HCT116 (cell line): ENCODE measurements around the gene SMIM3. TPM values are rescaled to one million over a fixed set of nuclear protein-coding genes. Genes with fewer than 3 reads are reported as not detected.
A peak's percentile ranks its signal among the peaks of the same experiment; 100 is the strongest.

Experiments used
- ATAC-seq: fragments of 200-7000 bp; cut with Tn5 transposase; 2 replicates; pipeline ENCODE4 v1.9.1; 2020; ENCODE audit warnings: mild to moderate bottlenecking, moderate library complexity
- BruUV-seq: library from RNA; stranded (reverse); fragments of 400-500 nt; replicated peaks from 2 replicates; lab custom pipeline; 2021; lab: Mats Ljungman, UMichigan
- CTCF ChIA-PET: fragments of 300-600 bp; sonication (Branson Sonifier 250); formaldehyde crosslinking; loops from one replicate; lab custom pipeline; 2021; ENCODE audit warnings: antibody characterized with exemption; lab: Charles Lee
- POLR2A ChIA-PET: fragments of 300-600, 350-600 bp; sonication (Branson Sonifier 250); formaldehyde crosslinking; loops from one replicate; lab custom pipeline; 2021; ENCODE audit warnings: antibody characterized with exemption; lab: Charles Lee
- RAD21 ChIA-PET, 2 experiments: fragments of 300-600 bp; sonication (Branson Sonifier 250); formaldehyde crosslinking; loops; one replicate each; lab custom pipeline; 2023; ENCODE audit warnings: low total read pairs in 2 of 2; ENCODE audit not compliant: uncharacterized antibody in 2 of 2, unreplicated experiment in 2 of 2, low non-redundant PET in 1 of 2; lab: Charles Lee
- DNase-seq: peaks from one replicate; pipeline ENCODE4 v3.0.0-alpha.2; 2010; ENCODE audit warnings: low read depth, low spot score
- H2AFZ ChIP-seq: fragments of 200-600 bp; shearing (Covaris generic), sonication (generic); 2 replicates; pipeline ENCODE4 v1.6.1; 2017; ENCODE audit warnings: low read depth, mixed run types, mixed read lengths, antibody characterized with exemption, low read length; ENCODE audit not compliant: poor library complexity, severe bottlenecking
- H3K27ac ChIP-seq: 2 replicates; pipeline ENCODE4 v1.5.1; 2012; ENCODE audit warnings: low read depth, low read length
- H3K27me3 ChIP-seq: fragments of 200-600 bp; sonication (generic); 2 replicates; pipeline ENCODE4 v1.6.1; 2016; ENCODE audit warnings: mixed run types, low read length, mixed read lengths; ENCODE audit not compliant: insufficient read depth
- H3K36me3 ChIP-seq, 2 experiments: fragments of 200-500 bp in 1 of 2; fragments of 200-600 bp in 1 of 2; sonication (Bioruptor generic) in 1 of 2; sonication (generic) in 1 of 2; 2 replicates each; pipeline versions ENCODE4 v1.5.1 to v1.6.1; 2014 to 2016; ENCODE audit warnings: low read length in 2 of 2, inconsistent platforms in 1 of 2, mixed read lengths in 1 of 2, mixed run types in 1 of 2; ENCODE audit not compliant: insufficient read depth in 2 of 2, control insufficient read depth in 1 of 2
- H3K4me1 ChIP-seq, 2 experiments: fragments of 200-600 bp in 1 of 2; sonication (generic) in 1 of 2; 2 replicates each; pipeline versions ENCODE4 v1.5.1 to v1.6.1; 2012 to 2017; ENCODE audit warnings: low read length in 2 of 2, inconsistent platforms in 1 of 2, mild to moderate bottlenecking in 1 of 2, mixed read lengths in 1 of 2, mixed run types in 1 of 2, moderate library complexity in 1 of 2; ENCODE audit not compliant: insufficient read depth in 2 of 2, control insufficient read depth in 1 of 2
- H3K4me2 ChIP-seq: fragments of 200-600 bp; sonication (generic); 2 replicates; pipeline ENCODE4 v1.6.1; 2017; ENCODE audit warnings: mixed run types, low read length, mixed read lengths
- H3K4me3 ChIP-seq, 2 experiments: fragments of 200-600 bp in 1 of 2; sonication (generic) in 1 of 2; replicated peaks in 1 of 2; 2 replicates each; pipeline ENCODE4 v1.5.1; 2011 to 2016; ENCODE audit warnings: low read length in 2 of 2, control low read depth in 1 of 2, low read depth in 1 of 2, mild to moderate bottlenecking in 1 of 2, mixed read lengths in 1 of 2, mixed run types in 1 of 2
- H3K79me2 ChIP-seq: fragments of 200-600 bp; sonication (generic); 2 replicates; pipeline ENCODE4 v1.6.1; 2017; ENCODE audit warnings: mild to moderate bottlenecking, mixed run types, low read length, moderate library complexity, mixed read lengths; ENCODE audit not compliant: insufficient read depth
- H3K9ac ChIP-seq: fragments of 200-600 bp; sonication (generic); 2 replicates; pipeline ENCODE4 v1.6.1; 2016; ENCODE audit warnings: low read length, mixed read lengths
- H3K9me2 ChIP-seq: fragments of 200-600 bp; sonication (generic), shearing (Covaris generic); 2 replicates; pipeline ENCODE4 v1.6.1; 2017; ENCODE audit warnings: mixed run types, mild to moderate bottlenecking, moderate library complexity; ENCODE audit not compliant: insufficient read depth
- H3K9me3 ChIP-seq, 2 experiments: fragments of 200-500 bp in 1 of 2; fragments of 200-600 bp in 1 of 2; sonication (Bioruptor generic) in 1 of 2; sonication (generic) in 1 of 2; 2 replicates each; pipeline ENCODE4 v1.6.1; 2014 to 2017; ENCODE audit warnings: low read length in 2 of 2, mixed read lengths in 2 of 2, inconsistent platforms in 1 of 2, low read depth in 1 of 2, mild to moderate bottlenecking in 1 of 2, mixed run types in 1 of 2, moderate library complexity in 1 of 2; ENCODE audit not compliant: control insufficient read depth in 1 of 2, insufficient read depth in 1 of 2
- H4K20me1 ChIP-seq: fragments of 200-600 bp; sonication (generic), shearing (Covaris generic); 2 replicates; pipeline ENCODE4 v1.6.1; 2017; ENCODE audit warnings: mixed run types, mild to moderate bottlenecking, moderate library complexity; ENCODE audit not compliant: insufficient read depth
- CBX3 ChIP-seq: IDR thresholded peaks from 2 replicates; pipeline ENCODE4 v1.6.1; 2012; ENCODE audit warnings: low read depth
- CEBPB ChIP-seq: IDR thresholded peaks from 2 replicates; pipeline ENCODE4 v1.6.1; 2012; ENCODE audit warnings: low read depth
- ELF1 ChIP-seq: IDR thresholded peaks from 2 replicates; pipeline ENCODE4 v1.6.1; 2012; ENCODE audit warnings: low read depth, borderline replicate concordance
- EZH2 ChIP-seq: fragments of 200-600 bp; sonication (generic); IDR thresholded peaks from 2 replicates; pipeline ENCODE4 v1.6.1; 2017; ENCODE audit warnings: antibody characterized with exemption, mixed run types
- EZH2phosphoT487 ChIP-seq: fragments of 200-600 bp; IDR thresholded peaks from 2 replicates; pipeline ENCODE4 v1.6.1; 2018; ENCODE audit warnings: antibody characterized with exemption, borderline replicate concordance
- FOSL1 ChIP-seq: IDR thresholded peaks from 2 replicates; pipeline ENCODE4 v1.6.1; 2012; ENCODE audit warnings: low read depth
- JUND ChIP-seq: IDR thresholded peaks from 2 replicates; pipeline ENCODE4 v1.6.1; 2012
- POLR2A ChIP-seq: IDR thresholded peaks from 2 replicates; pipeline ENCODE4 v1.7.0; 2011; ENCODE audit warnings: borderline replicate concordance; ENCODE audit not compliant: insufficient read depth, insufficient read length; ENCODE audit errors: extremely low read depth
- POLR2AphosphoS5 ChIP-seq: IDR thresholded peaks from 2 replicates; pipeline ENCODE4 v1.6.1; 2011; ENCODE audit warnings: mild to moderate bottlenecking, low read depth, low read length, moderate library complexity
- SIN3A ChIP-seq: IDR thresholded peaks from 2 replicates; pipeline ENCODE4 v1.6.1; 2012; ENCODE audit warnings: low read depth
- SP1 ChIP-seq: IDR thresholded peaks from 2 replicates; pipeline ENCODE4 v1.6.1; 2012; ENCODE audit warnings: low read depth
- TCF7L2 ChIP-seq: IDR thresholded peaks from 2 replicates; pipeline ENCODE4 v1.7.0; 2011; ENCODE audit warnings: borderline replicate concordance, inconsistent platforms; ENCODE audit not compliant: insufficient read depth, insufficient read length; ENCODE audit errors: extremely low read depth
- YY1 ChIP-seq: IDR thresholded peaks from 2 replicates; pipeline ENCODE4 v1.6.1; 2011; ENCODE audit warnings: low read length, low read depth, moderate library complexity, mild to moderate bottlenecking; ENCODE audit not compliant: insufficient replicate concordance; ENCODE audit errors: extremely low read depth
- ZBTB33 ChIP-seq: IDR thresholded peaks from 2 replicates; pipeline ENCODE4 v1.6.1; 2011; ENCODE audit warnings: mild to moderate bottlenecking, low read length, moderate library complexity; ENCODE audit not compliant: insufficient replicate concordance; ENCODE audit errors: extremely low read depth
- ZFX ChIP-seq: fragments of 450-650 bp; IDR thresholded peaks from 2 replicates; pipeline ENCODE4 v1.6.1; 2017
- intact Hi-C: fragments of 100-400 bp; cut with micrococcal nuclease; formaldehyde crosslinking; loops from 2 replicates; pipeline ENCODE4 v1.10.0; 2022
- total RNA-seq: library from RNA; stranded (reverse); gene quantifications from one replicate; pipeline ENCODE4 v1.2.1, GENCODE V29; 2021; ENCODE audit not compliant: unreplicated experiment
- TF ChIP-seq, protein P1 (sequence below): IDR thresholded peaks from 2 replicates; pipeline ENCODE4 v1.6.1; 2012
- TF ChIP-seq, protein P2 (sequence below): IDR thresholded peaks from 2 replicates; pipeline ENCODE4 v1.6.1; 2012

Gene SMIM3
- total RNA-seq, 1 experiment from 2014 or later: 35.4 TPM

DNA sequence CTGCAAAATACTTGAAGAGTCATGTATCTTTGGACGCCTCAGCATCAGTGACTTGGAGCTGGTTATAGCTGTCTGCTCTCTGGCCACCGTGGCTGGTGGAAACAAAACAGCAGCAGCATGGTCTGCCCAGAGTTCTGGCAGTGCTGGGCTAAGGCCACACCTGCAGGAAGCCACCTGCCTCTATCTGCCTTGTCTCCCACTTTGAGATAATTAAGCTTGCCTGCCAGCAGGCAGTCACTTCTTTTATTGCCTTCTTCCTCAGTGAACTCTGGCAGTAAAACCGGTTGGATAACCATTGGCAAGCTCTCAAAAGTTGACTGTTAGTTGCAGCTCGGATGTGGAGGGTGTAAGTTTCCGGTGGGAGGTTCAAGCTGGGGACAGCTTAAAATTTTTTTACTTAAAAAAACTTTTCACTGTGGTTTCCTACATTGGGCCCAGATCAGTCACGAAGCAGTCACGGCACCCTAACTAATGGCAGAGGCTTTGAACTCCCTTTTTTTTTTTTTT lies 4.9 kb downstream of the SMIM3 start:
- ATAC-seq: peak; percentile 52
- intact Hi-C loops: loop anchor here (10.0 kb wide), 1 partner anchor 329 kb away; no protein-coding TSS in a partner anchor
- H3K79me2 ChIP-seq: peaks cover 86% of the 10 kb centered on the region
- H3K9ac ChIP-seq: peak overlapping the region; percentile 26
- BruUV-seq: no TSS peak
- TF ChIP-seq YY1 (peak; percentile 63), TCF7L2 (peak; percentile 28), EZH2phosphoT487 (no peak), CEBPB (no peak), POLR2AphosphoS5 (peak; percentile 83)
- peak; percentile 83 for DNase-seq
- H3K4me3 ChIP-seq: peak overlapping the region in 1 of 2 experiments; percentile 17; a peak in 2 of 4 replicates
- ChIA-PET CTCF (interaction anchor here (0.8 to 1.0 kb wide), 2 partner anchors 20 to 223 kb away, joined by 3 to 5 read pairs; no protein-coding TSS in a partner anchor), RAD21 (interaction anchor here (0.7 to 0.8 kb wide), 2 partner anchors 19 to 25 kb away, joined by 3 read pairs; partner anchors contain the start of gene DCTN4 (in 1 of the 2)), POLR2A (interaction anchor here (0.7 to 1.9 kb wide), 7 partner anchors 19 to 502 kb away, joined by 3 to 7 read pairs (median 3); partner anchors contain the start of genes DCTN4 and RBM22)
- no peak overlapping the region for H2AFZ ChIP-seq
- H3K9me2 ChIP-seq: no peaks in the 10 kb centered on the region
- no peaks in the 10 kb centered on the region for H3K36me3 ChIP-seq
- no peaks in the 10 kb centered on the region for H4K20me1 ChIP-seq
- H3K4me1 ChIP-seq: peaks cover 76 to 88% of the 10 kb centered on the region in 2 experiments
- H3K4me2 ChIP-seq: peak overlapping the region; percentile 94
- H3K27ac ChIP-seq: peak overlapping the region; percentile 89
- no peaks in the 10 kb centered on the region for H3K9me3 ChIP-seq
- no peaks in the 10 kb centered on the region for H3K27me3 ChIP-seq

DNA sequence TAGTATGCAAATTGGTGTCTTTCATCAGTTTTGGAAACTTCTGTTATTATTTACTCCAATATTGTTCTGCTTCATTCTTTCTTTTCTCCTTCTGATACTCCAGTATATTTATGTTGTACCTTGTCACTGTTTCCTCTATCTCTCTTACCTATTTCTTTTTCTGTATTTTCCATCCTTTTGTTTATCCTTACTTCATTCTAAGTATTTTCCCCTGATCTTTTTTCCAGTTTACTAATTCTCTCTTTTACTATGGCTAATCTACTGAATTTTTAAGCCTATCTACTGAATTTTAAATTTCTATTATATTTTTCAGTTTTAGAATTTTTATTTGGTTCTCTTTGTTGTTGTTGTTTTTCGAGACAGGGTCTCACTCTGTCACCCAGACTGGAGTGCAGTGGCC lies 7.4 kb downstream of the SMIM3 start:
- ChIA-PET CTCF (no interaction called here), POLR2A (no interaction called here), RAD21 (no interaction called here)
- Histone ChIP-seq H2AFZ (no peak overlapping the region), H3K27ac (no peak overlapping the region), H4K20me1 (no peaks in the 10 kb centered on the region), H3K36me3 (no peaks in the 10 kb centered on the region), H3K4me1 (peaks cover 85 to 93% of the 10 kb centered on the region in 2 experiments), H3K9ac (no peak overlapping the region), H3K4me3 (no peak overlapping the region), H3K79me2 (peaks cover 83% of the 10 kb centered on the region), H3K9me3 (no peaks in the 10 kb centered on the region), H3K4me2 (no peak overlapping the region), H3K9me2 (no peaks in the 10 kb centered on the region), H3K27me3 (no peaks in the 10 kb centered on the region)
- TF ChIP-seq CEBPB (no peak), ZBTB33 (no peak), FOSL1 (no peak), CBX3 (no peak), POLR2A (no peak), SP1 (no peak), ELF1 (no peak), JUND (no peak), POLR2AphosphoS5 (no peak), TCF7L2 (no peak), EZH2 (no peak), SIN3A (no peak), YY1 (no peak), EZH2phosphoT487 (no peak), ZFX (no peak)
- TF ChIP-seq, protein P1, sequence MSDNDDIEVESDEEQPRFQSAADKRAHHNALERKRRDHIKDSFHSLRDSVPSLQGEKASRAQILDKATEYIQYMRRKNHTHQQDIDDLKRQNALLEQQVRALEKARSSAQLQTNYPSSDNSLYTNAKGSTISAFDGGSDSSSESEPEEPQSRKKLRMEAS: no peak
- TF ChIP-seq, protein P2, sequence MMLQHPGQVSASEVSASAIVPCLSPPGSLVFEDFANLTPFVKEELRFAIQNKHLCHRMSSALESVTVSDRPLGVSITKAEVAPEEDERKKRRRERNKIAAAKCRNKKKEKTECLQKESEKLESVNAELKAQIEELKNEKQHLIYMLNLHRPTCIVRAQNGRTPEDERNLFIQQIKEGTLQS: no peak
- DNase-seq: no peak
- no TSS peak for BruUV-seq
- ATAC-seq: no peak
- intact Hi-C loops: loop anchor here (10.0 kb wide), 1 partner anchor 331 kb away; no protein-coding TSS in a partner anchor
